HUES48 (cell line): Measurements from ENCODE around the gene OGFOD2.

Experiments used
- H3K27ac ChIP-seq: one replicate; pipeline ENCODE4 v1.7.0; 2013; ENCODE audit warnings: low read depth, low read length, inconsistent platforms
- H3K27me3 ChIP-seq: 2 replicates; pipeline ENCODE4 v1.6.1; 2013; ENCODE audit warnings: mild to moderate bottlenecking, low read length; ENCODE audit not compliant: control insufficient read depth, insufficient read depth
- H3K36me3 ChIP-seq: 2 replicates; pipeline ENCODE4 v1.6.1; 2013; ENCODE audit warnings: low read length; ENCODE audit not compliant: control insufficient read depth, insufficient read depth
- H3K4me1 ChIP-seq: 2 replicates; pipeline ENCODE4 v1.6.1; 2013; ENCODE audit warnings: mild to moderate bottlenecking, low read length; ENCODE audit not compliant: control insufficient read depth, insufficient read depth
- H3K4me3 ChIP-seq: 2 replicates; pipeline ENCODE4 v1.5.1; 2013; ENCODE audit warnings: mild to moderate bottlenecking, low read depth, low read length
- H3K9ac ChIP-seq: 2 replicates; pipeline ENCODE4 v1.6.1; 2013; ENCODE audit warnings: mild to moderate bottlenecking, low read depth, low read length, moderate library complexity
- H3K9me3 ChIP-seq: 2 replicates; pipeline ENCODE4 v1.6.1; 2013; ENCODE audit warnings: low read length; ENCODE audit not compliant: control insufficient read depth, insufficient read depth

The OGFOD2 gene

GRCh38 chr12:122990961-122991622 lies 16.0 kb downstream of the OGFOD2 start:
- H3K9me3 ChIP-seq: no peaks in the 10 kb centered on the region
- H3K27ac ChIP-seq: no peak overlapping the region
- H3K36me3 ChIP-seq: no peaks in the 10 kb centered on the region
- no peaks in the 10 kb centered on the region for H3K27me3 ChIP-seq
- no peak overlapping the region for H3K9ac ChIP-seq
- H3K4me3 ChIP-seq: no peak overlapping the region
- H3K4me1 ChIP-seq: no peaks in the 10 kb centered on the region

GRCh38 chr12:122991623-122992275 lies 16.7 kb downstream of the OGFOD2 start:
- Histone ChIP-seq H3K4me1 (no peaks in the 10 kb centered on the region), H3K9me3 (no peaks in the 10 kb centered on the region), H3K36me3 (no peaks in the 10 kb centered on the region), H3K27me3 (no peaks in the 10 kb centered on the region), H3K27ac (no peak overlapping the region), H3K4me3 (no peak overlapping the region), H3K9ac (no peak overlapping the region)

- Histone ChIP-seq H3K4me1 (no peaks in the 10 kb centered on the region), H3K27ac (no peak overlapping the region), H3K4me3 (no peak overlapping the region), H3K9ac (no peak overlapping the region), H3K27me3 (no peaks in the 10 kb centered on the region), H3K36me3 (no peaks in the 10 kb centered on the region), H3K9me3 (no peaks in the 10 kb centered on the region)
Observed at GRCh38 chr12:122992386-122992785, 17.3 kb downstream of the OGFOD2 start.

GRCh38 chr12:122994140-122994675 lies 19.2 kb downstream of the OGFOD2 start:
- no peak overlapping the region for H3K4me3 ChIP-seq
- no peak overlapping the region for H3K9ac ChIP-seq
- H3K4me1 ChIP-seq: no peaks in the 10 kb centered on the region
- no peaks in the 10 kb centered on the region for H3K27me3 ChIP-seq
- H3K27ac ChIP-seq: no peak overlapping the region
- H3K9me3 ChIP-seq: no peaks in the 10 kb centered on the region
- no peaks in the 10 kb centered on the region for H3K36me3 ChIP-seq

DNA sequence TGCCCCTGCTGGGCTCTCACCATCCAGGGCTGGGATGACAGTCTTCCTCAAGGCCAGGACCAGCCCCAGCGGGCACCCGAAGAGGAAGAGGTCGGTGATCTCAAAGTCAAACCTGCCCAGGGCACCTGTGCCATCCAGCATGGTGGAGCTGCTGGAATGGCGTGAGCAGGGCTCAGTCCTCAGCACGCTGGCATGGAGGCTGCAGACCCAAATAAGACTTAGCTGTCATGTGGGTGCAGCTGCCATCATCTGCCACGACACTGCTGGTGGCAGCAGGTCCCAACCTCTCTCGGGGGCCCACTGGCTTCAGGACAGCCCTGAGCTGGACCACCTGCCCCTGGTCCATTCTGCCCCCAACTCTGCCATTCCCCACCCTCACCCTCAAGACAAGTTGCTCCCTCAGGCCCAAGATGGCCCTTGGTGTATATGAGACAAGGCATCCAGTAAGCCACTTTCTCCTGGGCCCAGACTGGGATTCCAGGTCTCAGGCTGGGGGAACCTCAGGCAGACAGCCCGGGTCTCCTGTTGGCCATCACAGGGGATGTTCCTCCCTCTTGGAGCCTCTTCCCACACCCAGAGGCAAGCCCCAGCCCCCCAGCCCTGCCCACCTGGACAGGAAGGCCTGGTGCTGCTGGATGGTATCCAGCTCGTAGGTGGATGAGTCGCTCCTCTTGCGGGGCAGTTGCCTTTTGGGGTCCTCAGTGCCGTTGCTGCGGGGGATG lies 19.9 kb downstream of the OGFOD2 start:
- no peak overlapping the region for H3K27ac ChIP-seq
- H3K4me1 ChIP-seq: no peaks in the 10 kb centered on the region
- no peak overlapping the region for H3K9ac ChIP-seq
- no peaks in the 10 kb centered on the region for H3K36me3 ChIP-seq
- no peaks in the 10 kb centered on the region for H3K9me3 ChIP-seq
- no peak overlapping the region for H3K4me3 ChIP-seq
- no peaks in the 10 kb centered on the region for H3K27me3 ChIP-seq

DNA sequence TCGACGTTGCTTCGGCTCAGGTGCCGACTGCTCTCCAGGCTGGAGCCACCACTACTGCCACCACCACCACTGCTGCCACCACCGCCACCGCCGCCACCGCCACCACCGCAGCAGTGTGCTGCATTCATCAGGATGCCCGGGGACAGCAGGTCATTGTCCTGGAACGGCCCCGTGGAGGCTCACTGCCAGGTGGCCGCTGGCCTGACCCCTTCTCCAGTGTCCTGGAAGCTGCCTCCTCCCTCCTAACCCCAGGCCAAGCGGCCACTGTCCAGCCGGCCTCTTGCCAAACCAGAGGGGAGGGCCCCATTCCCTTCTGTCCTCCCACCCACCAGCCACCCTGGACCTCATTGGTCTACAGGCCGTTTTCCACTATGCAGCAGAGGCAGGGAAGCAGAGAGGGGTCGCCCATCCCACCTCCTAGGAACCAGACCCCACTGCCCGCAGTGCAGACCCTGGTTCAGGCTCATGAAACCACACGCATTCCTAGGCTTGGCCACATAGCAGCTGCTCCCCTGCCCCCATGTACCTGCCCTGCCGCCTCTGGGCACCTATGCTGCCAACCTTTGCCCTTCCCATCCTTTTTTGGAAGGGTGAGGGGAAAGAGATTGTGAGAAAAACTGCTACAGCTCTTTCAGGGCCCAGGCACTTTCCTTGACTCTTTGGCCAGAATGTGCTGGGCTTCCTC lies 20.6 kb downstream of the OGFOD2 start:
- H3K4me3 ChIP-seq: no peak overlapping the region
- H3K27ac ChIP-seq: no peak overlapping the region
- H3K4me1 ChIP-seq: no peaks in the 10 kb centered on the region
- H3K9me3 ChIP-seq: no peaks in the 10 kb centered on the region
- no peaks in the 10 kb centered on the region for H3K27me3 ChIP-seq
- H3K9ac ChIP-seq: no peak overlapping the region
- H3K36me3 ChIP-seq: no peaks in the 10 kb centered on the region

DNA sequence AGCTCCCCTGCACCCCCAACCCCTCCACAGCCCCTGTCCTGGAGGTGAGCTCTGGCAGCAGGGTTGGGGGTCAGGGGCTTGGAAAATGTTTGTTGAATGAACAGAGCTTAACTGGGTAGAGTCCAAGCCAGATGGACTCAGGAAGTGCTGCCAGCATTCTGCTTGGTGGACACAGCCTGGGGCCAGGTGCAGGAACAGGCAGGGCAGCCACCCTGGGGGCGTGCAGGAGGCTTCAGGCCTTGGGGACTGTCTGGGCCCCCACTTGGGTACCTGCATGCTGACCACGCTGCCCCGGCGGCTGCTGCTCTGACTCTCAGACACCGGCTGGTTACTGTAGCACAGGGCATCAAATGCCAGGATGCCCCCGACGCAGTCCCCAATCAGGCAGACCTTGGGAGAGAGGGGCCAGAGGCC lies 21.2 kb downstream of the OGFOD2 start:
- H3K36me3 ChIP-seq: no peaks in the 10 kb centered on the region
- H3K27ac ChIP-seq: no peak overlapping the region
- no peaks in the 10 kb centered on the region for H3K4me1 ChIP-seq
- no peak overlapping the region for H3K9ac ChIP-seq
- H3K4me3 ChIP-seq: no peak overlapping the region
- H3K27me3 ChIP-seq: no peaks in the 10 kb centered on the region
- H3K9me3 ChIP-seq: no peaks in the 10 kb centered on the region

DNA sequence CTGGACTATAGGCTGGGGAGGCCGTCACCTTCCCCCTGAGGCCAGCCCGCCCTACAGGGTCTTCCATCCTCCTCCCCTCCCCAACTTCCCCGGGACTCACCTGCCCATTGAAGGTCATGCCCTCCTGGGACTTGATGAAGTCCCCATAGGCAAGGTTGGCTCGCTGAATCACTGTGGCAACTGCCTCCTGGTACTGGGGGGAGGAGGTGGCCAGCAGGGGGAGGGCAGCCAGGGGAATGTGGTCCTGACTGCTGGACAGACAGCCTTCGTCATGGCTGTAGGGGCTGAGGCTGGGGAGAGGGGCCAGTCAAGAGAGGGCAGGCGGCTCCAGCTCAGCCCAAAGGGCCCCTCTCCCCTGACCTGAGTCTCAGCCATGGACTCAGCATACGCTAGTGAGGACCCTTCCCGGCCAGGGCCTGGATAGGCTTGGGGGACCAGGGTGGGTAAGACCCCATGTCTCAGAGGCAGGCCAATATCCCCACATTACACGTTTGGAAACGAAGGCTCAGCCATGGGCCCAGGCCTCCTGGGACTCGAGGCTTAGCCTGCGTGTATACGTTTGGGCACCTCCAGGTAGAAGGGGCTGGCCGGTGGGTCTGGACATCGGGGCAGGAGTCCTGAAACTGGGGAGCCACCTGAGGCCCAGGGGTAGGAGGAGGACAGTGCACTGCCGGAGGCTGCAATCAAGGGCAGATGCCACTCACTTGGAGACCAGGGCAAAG lies 21.7 kb downstream of the OGFOD2 start:
- H3K36me3 ChIP-seq: no peaks in the 10 kb centered on the region
- H3K27ac ChIP-seq: no peak overlapping the region
- no peaks in the 10 kb centered on the region for H3K4me1 ChIP-seq
- H3K9ac ChIP-seq: no peak overlapping the region
- H3K9me3 ChIP-seq: no peaks in the 10 kb centered on the region
- H3K4me3 ChIP-seq: no peak overlapping the region
- no peaks in the 10 kb centered on the region for H3K27me3 ChIP-seq

DNA sequence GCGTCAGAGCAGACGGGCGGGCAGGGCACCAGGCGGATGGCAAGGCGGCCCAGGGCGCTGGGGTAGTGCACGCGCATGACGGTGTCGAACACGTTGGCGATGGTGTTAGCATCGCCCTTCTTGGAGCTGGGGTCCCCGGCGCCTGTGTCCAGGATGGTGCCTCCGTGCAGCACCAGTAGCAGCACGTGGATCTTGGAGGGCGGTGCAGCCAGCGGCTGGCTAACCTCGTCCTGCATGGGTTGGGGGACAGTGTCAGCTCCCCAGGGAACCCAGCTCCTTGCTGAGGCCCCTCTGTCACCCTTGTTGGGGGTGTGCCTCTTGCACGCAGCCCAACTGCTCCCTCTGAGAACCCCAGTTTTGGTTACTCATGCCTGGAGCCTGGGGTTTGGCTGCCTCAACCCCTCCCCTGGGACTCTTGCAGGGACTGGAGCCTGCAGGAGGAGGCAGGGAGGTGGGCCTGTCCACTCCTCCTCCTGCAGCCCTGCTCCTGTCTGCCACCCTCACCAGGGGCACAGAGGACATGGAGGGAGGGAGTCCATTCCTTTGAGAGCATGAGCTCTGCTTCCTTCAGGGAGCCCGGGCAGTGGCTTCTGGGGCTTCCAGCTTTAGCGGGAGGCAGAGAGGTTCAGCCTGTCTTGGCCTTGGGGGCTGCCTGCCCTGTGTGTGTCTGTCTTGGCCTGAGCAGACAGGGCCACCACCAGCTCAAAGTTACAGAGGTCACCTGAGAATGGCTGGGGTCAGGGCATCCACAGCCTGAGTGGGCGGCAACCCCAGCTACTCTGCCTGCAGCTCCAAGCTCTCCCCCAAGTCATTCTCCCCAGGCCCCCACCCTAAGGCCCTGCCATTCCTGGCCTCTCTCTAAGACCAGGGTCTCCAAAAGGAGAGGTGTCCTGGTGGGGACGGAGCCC lies 22.6 kb downstream of the OGFOD2 start:
- no peaks in the 10 kb centered on the region for H3K27me3 ChIP-seq
- H3K4me1 ChIP-seq: no peaks in the 10 kb centered on the region
- H3K9me3 ChIP-seq: no peaks in the 10 kb centered on the region
- H3K36me3 ChIP-seq: no peaks in the 10 kb centered on the region
- no peak overlapping the region for H3K4me3 ChIP-seq
- no peak overlapping the region for H3K27ac ChIP-seq
- no peak overlapping the region for H3K9ac ChIP-seq

- H3K36me3 ChIP-seq: no peaks in the 10 kb centered on the region
- no peak overlapping the region for H3K27ac ChIP-seq
- H3K4me1 ChIP-seq: no peaks in the 10 kb centered on the region
- H3K9ac ChIP-seq: no peak overlapping the region
- H3K9me3 ChIP-seq: no peaks in the 10 kb centered on the region
- H3K4me3 ChIP-seq: no peak overlapping the region
- H3K27me3 ChIP-seq: no peaks in the 10 kb centered on the region
Observed at GRCh38 chr12:122998316-122998715, 23.3 kb downstream of the OGFOD2 start.
